HG03095 (cell line): ENCODE measurements around the gene TUT7.
A peak's percentile ranks its signal among the peaks of the same experiment; 100 is the strongest.
"Not testable (repeated sequence)": the region's sequence is repeated elsewhere in the genome, so short reads cannot be mapped to it uniquely, and the experiment has no call there.

ENCODE experiments used
- ATAC-seq: cut with Tn5 transposase; IDR thresholded peaks from one replicate; pipeline ENCODE4 v1.9.1; 2021; ENCODE audit warnings: moderate library complexity; ENCODE audit not compliant: unreplicated experiment

TUT7 gene

GRCh38 chr9:86354011-86354817 is at the start of gene TUT7:
TUT7 (minus strand) TSS chr9:86354410; CDS start chr9:86353199, 1,211 bp downstream.
- ATAC-seq: peak; percentile 66

- no peak for ATAC-seq
These were observed 48.4 kb upstream of the TUT7 start for GRCh38 chr9:86402591-86402990.

- ATAC-seq: no peak
These were observed 42.2 kb upstream of the TUT7 start for GRCh38 chr9:86396412-86396811.

- not testable (repeated sequence) for ATAC-seq
These were observed 36.0 kb upstream of the TUT7 start for GRCh38 chr9:86390184-86390583.

- ATAC-seq: no peak
These were observed 35.4 kb upstream of the TUT7 start for GRCh38 chr9:86389628-86390027.

GRCh38 chr9:86387376-86387775 is 33.2 kb upstream of the TUT7 start:
- ATAC-seq: no peak

GRCh38 chr9:86383000-86383399 is 28.8 kb upstream of the TUT7 start:
- not testable (repeated sequence) for ATAC-seq

- ATAC-seq: no peak
These were observed 21.8 kb upstream of the TUT7 start for GRCh38 chr9:86376016-86376415.

- no peak for ATAC-seq
These were observed 15.6 kb upstream of the TUT7 start for GRCh38 chr9:86369810-86370209.

- ATAC-seq: no peak
These were observed 14.8 kb upstream of the TUT7 start for GRCh38 chr9:86368871-86369521.

- ATAC-seq: no peak
These were observed 7.0 kb upstream of the TUT7 start for GRCh38 chr9:86361176-86361575.

- no peak for ATAC-seq
These were observed 5.1 kb upstream of the TUT7 start for GRCh38 chr9:86359151-86359879.

GRCh38 chr9:86356871-86357866 is 3.0 kb upstream of the TUT7 start:
- no peak for ATAC-seq

- ATAC-seq: no peak
These were observed 1.6 kb upstream of the TUT7 start for GRCh38 chr9:86355814-86356213.

GRCh38 chr9:86354818-86355309 is 654 bp upstream of the TUT7 start:
- ATAC-seq: no peak

GRCh38 chr9:86353655-86354010 is 577 bp downstream of the TUT7 start:
- peak; percentile 7 for ATAC-seq

GRCh38 chr9:86352440-86353077 is 1.7 kb downstream of the TUT7 start:
- ATAC-seq: no peak

- no peak for ATAC-seq
These were observed 2.3 kb downstream of the TUT7 start for GRCh38 chr9:86351880-86352279.

- ATAC-seq: peak; percentile 29
These were observed 4.0 kb downstream of the TUT7 start for GRCh38 chr9:86350006-86350760.
